Neuronal stem cell (in vitro differentiated cells): ENCODE data around the gene MICAL3.

Experiments
- DNase-seq: peaks from one replicate; pipeline ENCODE4 v3.0.0-alpha.2; 2013; ENCODE audit warnings: low spot score
- H2AFZ ChIP-seq: one replicate; pipeline ENCODE4 v1.6.1; 2013; ENCODE audit warnings: mild to moderate bottlenecking, low read length, inconsistent platforms
- H2AK5ac ChIP-seq: 2 replicates; pipeline ENCODE4 v1.6.1; 2013; ENCODE audit warnings: low read depth, mild to moderate bottlenecking, inconsistent platforms, low read length, moderate library complexity, mixed read lengths
- H2BK120ac ChIP-seq: 2 replicates; pipeline ENCODE4 v1.6.1; 2013; ENCODE audit warnings: low read depth, mild to moderate bottlenecking, inconsistent platforms, low read length, moderate library complexity, mixed read lengths
- H2BK12ac ChIP-seq: one replicate; pipeline ENCODE4 v1.6.1; 2013; ENCODE audit warnings: low read length, inconsistent platforms
- H2BK15ac ChIP-seq: 2 replicates; pipeline ENCODE4 v1.6.1; 2013; ENCODE audit warnings: mild to moderate bottlenecking, low read length, inconsistent platforms, mixed read lengths
- H2BK5ac ChIP-seq: one replicate; pipeline ENCODE4 v1.6.1; 2013; ENCODE audit warnings: inconsistent platforms, mild to moderate bottlenecking, low read length, moderate library complexity
- H3K14ac ChIP-seq: one replicate; pipeline ENCODE4 v1.6.1; 2013; ENCODE audit warnings: low read length, inconsistent platforms
- H3K18ac ChIP-seq: 2 replicates; pipeline ENCODE4 v1.6.1; 2013; ENCODE audit warnings: low read length, inconsistent platforms
- H3K23ac ChIP-seq: 2 replicates; pipeline ENCODE4 v1.6.1; 2013; ENCODE audit warnings: low read depth, mild to moderate bottlenecking, mixed read lengths, low read length, inconsistent platforms; ENCODE audit not compliant: poor library complexity
- H3K27ac ChIP-seq: replicated peaks from 3 replicates; pipeline ENCODE4 v1.5.1; 2013; ENCODE audit warnings: low read length, inconsistent platforms
- H3K27me3 ChIP-seq, 3 experiments: 2 replicates each; pipeline ENCODE4 v1.6.1; 2013; ENCODE audit warnings: low read length in 3 of 3, mild to moderate bottlenecking in 2 of 3, inconsistent platforms in 1 of 3, low read depth in 1 of 3, mixed read lengths in 1 of 3, moderate library complexity in 1 of 3; ENCODE audit not compliant: control insufficient read depth in 3 of 3, insufficient read depth in 3 of 3
- H3K36me3 ChIP-seq, 2 donors: replicated peaks in 1 of 2; 2 replicates each; pipeline ENCODE4 v1.6.1; 2013; ENCODE audit warnings: low read length in 2 of 2; ENCODE audit not compliant: control insufficient read depth in 2 of 2, insufficient read depth in 2 of 2
- H3K4ac ChIP-seq: 2 replicates; pipeline ENCODE4 v1.6.1; 2013; ENCODE audit warnings: inconsistent platforms, mild to moderate bottlenecking, low read length, moderate library complexity
- H3K4me1 ChIP-seq, 2 donors: 1 replicate in 1 of 2; 2 replicates in 1 of 2; pipeline ENCODE4 v1.6.1; 2013; ENCODE audit warnings: low read length in 2 of 2, low read depth in 1 of 2; ENCODE audit not compliant: control insufficient read depth in 2 of 2, insufficient read depth in 1 of 2
- H3K4me2 ChIP-seq: one replicate; pipeline ENCODE4 v1.6.1; 2013; ENCODE audit warnings: mild to moderate bottlenecking, low read length, inconsistent platforms; ENCODE audit not compliant: insufficient read depth, poor library complexity, severe bottlenecking
- H3K4me3 ChIP-seq, 2 donors: 2 replicates each; pipeline ENCODE4 v1.5.1; 2013; ENCODE audit warnings: low read length in 2 of 2, mild to moderate bottlenecking in 2 of 2, inconsistent platforms in 1 of 2, moderate library complexity in 1 of 2
- H3K79me1 ChIP-seq: one replicate; pipeline ENCODE4 v1.6.1; 2013; ENCODE audit warnings: low read depth, mild to moderate bottlenecking, inconsistent platforms, low read length, moderate library complexity
- H3K9ac ChIP-seq: one replicate; pipeline ENCODE4 v1.6.1; 2013; ENCODE audit warnings: mild to moderate bottlenecking, low read depth, low read length, inconsistent platforms; ENCODE audit not compliant: poor library complexity
- H3K9me3 ChIP-seq, 2 donors: replicated peaks in 1 of 2; 2 replicates each; pipeline versions ENCODE3 to v1.6.1; 2013; ENCODE audit warnings: low read length in 2 of 2, mild to moderate bottlenecking in 2 of 2, inconsistent platforms in 1 of 2, low read depth in 1 of 2, mixed read lengths in 1 of 2, moderate library complexity in 1 of 2; ENCODE audit not compliant: control insufficient read depth in 2 of 2, insufficient read depth in 1 of 2
- H4K8ac ChIP-seq: one replicate; pipeline ENCODE4 v1.6.1; 2013; ENCODE audit warnings: low read depth, mild to moderate bottlenecking, inconsistent platforms, low read length, moderate library complexity
- H4K91ac ChIP-seq: one replicate; pipeline ENCODE4 v1.6.1; 2013; ENCODE audit warnings: low read length, low read depth, mild to moderate bottlenecking, inconsistent platforms; ENCODE audit not compliant: poor library complexity
- WGBS, 2 donors: extraction: QIAGEN DNeasy Blood & Tissue Kit; methylation state at CpG; one replicate each; pipeline ENCODE4 v1.1.7; 2013; ENCODE audit warnings: missing lambda C conversion rate in 2 of 2, mixed read lengths in 1 of 2; ENCODE audit not compliant: insufficient read length in 2 of 2, insufficient replicate concordance in 1 of 2; ENCODE audit errors: extremely low coverage in 2 of 2; 5-methylcytosine and 5-hydroxymethylcytosine counted together

MICAL3 gene

DNA sequence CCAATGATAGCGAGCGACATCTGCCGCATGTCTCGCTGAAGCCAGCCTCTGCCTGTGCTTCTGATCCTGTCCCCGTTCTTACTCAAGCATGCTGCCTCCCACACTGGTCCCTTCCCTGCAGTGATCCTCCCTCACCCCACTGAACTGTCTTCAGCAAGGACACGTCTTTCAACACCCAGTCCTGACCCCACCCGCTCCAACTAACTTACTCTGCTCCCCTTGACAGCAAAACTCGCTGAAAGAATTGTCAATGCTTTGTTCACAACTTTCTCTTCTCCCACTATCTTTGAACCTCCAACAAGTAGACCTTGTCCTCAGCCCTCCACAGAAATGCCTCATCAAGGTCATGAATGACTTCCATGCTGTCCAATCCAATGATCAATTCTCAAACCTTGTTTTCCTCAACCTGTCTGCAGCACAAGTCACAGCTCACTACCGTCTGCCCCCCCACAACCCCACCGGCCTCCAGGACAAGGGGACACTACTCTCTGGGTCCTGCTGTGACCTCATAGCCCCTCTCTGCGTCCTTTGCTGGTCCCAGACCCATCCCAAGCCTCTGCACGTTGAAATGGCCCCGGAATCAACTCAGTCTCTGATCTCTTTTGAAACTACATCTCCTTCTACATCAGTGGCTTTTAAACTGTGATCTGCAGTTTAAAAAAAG lies 108.0 kb downstream of the MICAL3 start:
- H3K9me3 ChIP-seq = no peaks in the 10 kb centered on the region
- no peak overlapping the region for H3K4me3 ChIP-seq
- H3K4ac ChIP-seq = no peak overlapping the region
- H4K8ac ChIP-seq = no peak overlapping the region
- H3K23ac ChIP-seq = no peak overlapping the region
- no peaks in the 10 kb centered on the region for H3K36me3 ChIP-seq
- no peak overlapping the region for H3K9ac ChIP-seq
- H2BK12ac ChIP-seq = no peak overlapping the region
- H3K27me3 ChIP-seq = no peaks in the 10 kb centered on the region
- H3K14ac ChIP-seq = no peak overlapping the region
- H2AFZ ChIP-seq = no peak overlapping the region
- H3K79me1 ChIP-seq = peaks cover 9% of the 10 kb centered on the region
- no peak overlapping the region for H2BK15ac ChIP-seq
- H2AK5ac ChIP-seq = no peak overlapping the region
- DNase-seq = no peak
- H4K91ac ChIP-seq = no peak overlapping the region
- no peak overlapping the region for H3K18ac ChIP-seq
- H2BK120ac ChIP-seq = no peak overlapping the region
- H3K4me2 ChIP-seq = no peak overlapping the region
- peaks cover 10 to 26% of the 10 kb centered on the region in 2 donors for H3K4me1 ChIP-seq
- no CpG with 5 or more reads among the region's 13 CpGs for WGBS, 2 donors
- no peak overlapping the region for H2BK5ac ChIP-seq
- no peak overlapping the region for H3K27ac ChIP-seq

DNA sequence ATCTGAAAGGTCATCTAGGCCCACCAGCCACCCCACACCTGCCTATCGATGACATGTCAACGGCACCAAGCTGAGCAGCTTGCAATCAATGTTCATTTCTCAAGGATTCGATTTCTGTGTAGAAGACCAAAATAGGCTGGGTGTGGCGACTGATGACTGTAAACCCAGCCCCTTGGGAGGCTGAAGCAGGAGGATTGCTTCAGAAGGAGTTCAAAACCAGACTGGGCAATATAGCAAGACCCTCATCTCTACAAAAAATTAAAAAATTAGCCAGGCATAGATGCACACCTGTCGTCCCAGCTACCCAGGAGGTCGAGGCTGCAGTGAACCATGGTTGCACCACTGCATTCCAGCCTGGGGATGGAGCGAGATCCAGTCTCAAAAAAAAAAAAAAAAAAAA lies 108.7 kb downstream of the MICAL3 start:
- Histone ChIP-seq H2BK120ac (no peak overlapping the region), H3K9me3 (no peaks in the 10 kb centered on the region), H3K14ac (no peak overlapping the region), H3K4me2 (no peak overlapping the region), H3K36me3 (no peaks in the 10 kb centered on the region), H4K91ac (no peak overlapping the region), H3K27ac (no peak overlapping the region), H3K18ac (no peak overlapping the region), H3K4me3 (no peak overlapping the region), H2BK12ac (no peak overlapping the region), H3K23ac (no peak overlapping the region), H3K4me1 (peaks cover 14 to 28% of the 10 kb centered on the region in 2 donors), H3K9ac (no peak overlapping the region), H2BK15ac (no peak overlapping the region), H2BK5ac (no peak overlapping the region), H4K8ac (no peak overlapping the region), H3K79me1 (peaks cover 9% of the 10 kb centered on the region), H2AK5ac (no peak overlapping the region), H3K27me3 (no peaks in the 10 kb centered on the region), H3K4ac (no peak overlapping the region), H2AFZ (no peak overlapping the region)
- WGBS, 2 donors = no CpG with 5 or more reads among the region's 7 CpGs
- no peak for DNase-seq

DNA sequence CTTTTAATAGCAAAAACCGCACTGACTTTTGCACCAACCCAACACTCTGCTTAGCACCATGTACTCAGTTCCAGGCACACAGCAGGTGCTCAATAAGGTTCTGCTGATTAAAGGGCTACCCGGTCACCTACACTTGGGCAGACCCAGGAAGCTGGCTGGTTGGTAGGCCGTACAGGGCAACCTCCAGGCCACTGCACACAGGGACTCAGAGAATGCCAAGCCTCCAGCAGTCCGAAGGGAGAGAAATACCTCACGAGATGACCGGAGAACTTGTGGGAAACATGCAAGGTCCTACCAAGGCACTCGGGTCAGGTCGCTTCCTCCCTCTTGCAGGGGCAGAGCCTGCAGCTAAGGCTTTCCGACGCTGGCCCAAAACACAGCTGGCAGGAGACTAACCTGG lies 109.2 kb downstream of the MICAL3 start:
- peaks cover 17 to 28% of the 10 kb centered on the region in 2 donors for H3K4me1 ChIP-seq
- no peak overlapping the region for H2BK120ac ChIP-seq
- no peak overlapping the region for H2AFZ ChIP-seq
- no peak overlapping the region for H3K4me3 ChIP-seq
- H3K4ac ChIP-seq = no peak overlapping the region
- H2BK12ac ChIP-seq = no peak overlapping the region
- no peak overlapping the region for H3K23ac ChIP-seq
- no peaks in the 10 kb centered on the region for H3K9me3 ChIP-seq
- H3K27ac ChIP-seq = no peak overlapping the region
- no peak overlapping the region for H2BK5ac ChIP-seq
- no peak overlapping the region for H3K18ac ChIP-seq
- H3K79me1 ChIP-seq = peaks cover 9% of the 10 kb centered on the region
- WGBS, 2 donors = no CpG with 5 or more reads among the region's 10 CpGs
- H4K8ac ChIP-seq = no peak overlapping the region
- no peak overlapping the region for H2AK5ac ChIP-seq
- no peaks in the 10 kb centered on the region for H3K27me3 ChIP-seq
- H4K91ac ChIP-seq = no peak overlapping the region
- no peak overlapping the region for H3K14ac ChIP-seq
- H2BK15ac ChIP-seq = no peak overlapping the region
- H3K4me2 ChIP-seq = no peak overlapping the region
- H3K36me3 ChIP-seq = no peaks in the 10 kb centered on the region
- no peak for DNase-seq
- no peak overlapping the region for H3K9ac ChIP-seq

DNA sequence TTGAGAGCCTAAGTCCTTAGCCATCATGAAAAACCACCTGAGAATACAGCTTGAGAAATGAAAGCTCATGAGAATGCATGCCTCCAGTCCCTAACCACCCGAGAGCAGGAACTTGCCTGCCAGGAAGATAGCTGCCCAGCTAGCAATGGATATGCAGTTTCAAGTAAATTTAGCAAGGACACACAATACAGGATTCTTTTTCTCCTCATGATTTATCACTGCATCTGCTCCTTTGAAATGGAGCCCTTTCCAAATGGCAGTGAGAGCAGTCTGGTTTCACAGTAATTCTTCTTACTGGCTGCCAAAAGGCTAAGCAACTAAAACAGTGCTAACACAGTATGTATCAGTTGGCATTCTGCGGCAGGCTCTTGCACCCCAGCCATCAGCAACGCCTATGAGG lies 109.9 kb downstream of the MICAL3 start:
- Histone ChIP-seq H3K23ac (no peak overlapping the region), H3K4me3 (no peak overlapping the region), H2AFZ (no peak overlapping the region), H2BK120ac (no peak overlapping the region), H4K8ac (no peak overlapping the region), H4K91ac (no peak overlapping the region), H2BK12ac (no peak overlapping the region), H3K27me3 (no peaks in the 10 kb centered on the region), H3K79me1 (peaks cover 9% of the 10 kb centered on the region), H3K4me1 (peaks cover 19 to 28% of the 10 kb centered on the region in 2 donors), H2AK5ac (no peak overlapping the region), H3K9ac (no peak overlapping the region), H3K9me3 (no peaks in the 10 kb centered on the region), H2BK5ac (no peak overlapping the region), H3K4me2 (no peak overlapping the region), H3K36me3 (no peaks in the 10 kb centered on the region), H3K27ac (no peak overlapping the region), H3K18ac (no peak overlapping the region), H2BK15ac (no peak overlapping the region), H3K4ac (no peak overlapping the region), H3K14ac (no peak overlapping the region)
- no peak for DNase-seq
- no CpG with 5 or more reads among the region's 3 CpGs for WGBS, 2 donors
